Uterus (tissue), 2 donors: Measurements from ENCODE around the gene RHCE.
"Not testable (repeated sequence)": the region's sequence is repeated elsewhere in the genome, so short reads cannot be mapped to it uniquely, and the experiment has no call there.

ENCODE experiments used
- CTCF ChIP-seq, 4 experiments: fragments of 200-600 bp in 2 of 4; fragments of 450-650 bp in 2 of 4; sonication (generic) in 2 of 4; IDR thresholded peaks; one replicate each; pipeline ENCODE4 v1.5.1; 2016 to 2019; ENCODE audit warnings: antibody characterized with exemption in 4 of 4, mild to moderate bottlenecking in 2 of 4, moderate library complexity in 1 of 4
- POLR2A ChIP-seq, 2 donors: fragments of 450-650 bp; IDR thresholded peaks; one replicate each; pipeline ENCODE4 v1.6.1; 2016; ENCODE audit warnings: antibody characterized with exemption in 2 of 2, mild to moderate bottlenecking in 1 of 2, moderate library complexity in 1 of 2

- not testable (repeated sequence) for TF ChIP-seq CTCF, POLR2A (IDR thresholded peaks at IDR 0.05)
Measured at GRCh38 chr1:25387096-25387495, 33.5 kb downstream of the RHCE start.
